CD4-positive, alpha-beta T cell treated with Interleukin-10 for 1 hour (primary cell): ENCODE data around the gene MMP15.
"Not testable (repeated sequence)": the region's sequence is repeated elsewhere in the genome, so short reads cannot be mapped to it uniquely, and the experiment has no call there.

ENCODE experiments used
- DNase-seq: peaks from one replicate; pipeline ENCODE4 v3.0.0-alpha.2; 2020

MMP15 gene

GRCh38 chr16:58087209-58087913, 61.8 kb downstream of the MMP15 start:
- DNase-seq = no peak

GRCh38 chr16:58088091-58088490, 62.5 kb downstream of the MMP15 start:
- DNase-seq = no peak

DNA sequence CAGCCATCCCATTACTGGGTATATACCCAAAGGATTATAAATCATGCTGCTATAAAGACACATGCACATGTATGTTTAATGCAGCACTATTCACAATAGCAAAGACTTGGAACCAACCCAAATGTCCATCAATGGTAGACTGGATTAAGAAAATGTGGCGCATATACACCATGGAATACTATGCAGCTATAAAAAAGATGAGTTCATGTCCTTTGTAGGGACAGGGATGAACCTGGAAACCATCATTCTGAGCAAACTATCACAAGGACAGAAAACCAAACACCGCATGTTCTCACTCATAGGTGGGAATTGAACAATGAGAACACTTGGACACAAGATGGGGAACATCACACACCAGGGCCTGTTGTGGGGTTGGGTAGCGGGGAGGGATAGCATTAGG, 64.8 kb downstream of the MMP15 start:
- DNase-seq = not testable (repeated sequence)

- no peak for DNase-seq
These were observed 68.5 kb downstream of the MMP15 start for GRCh38 chr16:58094026-58094425.

DNA sequence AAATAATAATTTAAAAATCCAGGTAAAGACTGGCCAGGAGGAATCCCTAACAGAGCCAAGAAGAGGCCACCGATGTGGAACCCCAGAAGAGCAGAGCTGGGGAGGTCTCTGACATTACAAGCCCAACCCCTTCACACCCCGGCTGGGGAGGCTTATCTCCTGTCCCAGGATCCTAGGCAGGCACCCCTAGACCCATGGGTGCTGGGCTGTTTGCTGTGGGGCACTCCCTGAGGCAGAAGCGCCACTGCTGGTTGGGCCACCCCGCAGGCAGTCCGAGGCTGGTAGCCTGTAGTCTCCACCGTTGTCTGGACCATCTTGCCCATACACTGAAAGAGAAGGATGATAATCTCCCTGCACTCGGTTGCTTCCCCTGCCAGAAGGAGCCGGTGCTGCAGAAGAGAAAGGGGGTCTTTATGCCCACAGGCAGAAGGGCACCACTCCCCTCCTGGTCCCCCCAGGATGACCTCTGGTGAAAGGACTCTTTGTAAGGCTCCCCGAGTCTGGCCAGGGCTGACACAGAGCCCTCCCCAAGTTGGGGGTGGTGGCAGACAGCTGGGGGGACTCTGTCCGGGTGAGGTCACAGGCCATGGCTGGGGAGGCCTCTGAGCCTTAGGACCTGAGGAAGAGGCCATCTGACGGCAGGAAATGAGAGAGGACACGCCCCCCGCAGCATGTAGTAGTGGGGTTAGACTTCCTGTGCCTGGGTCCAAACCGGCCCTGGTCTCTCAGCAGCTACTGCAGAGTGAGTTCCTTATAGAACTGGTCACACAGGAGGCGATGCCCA, 69.4 kb downstream of the MMP15 start:
- DNase-seq = no peak

- not testable (repeated sequence) for DNase-seq
These were observed 70.0 kb downstream of the MMP15 start for GRCh38 chr16:58095575-58095960.

- no peak for DNase-seq
These were observed 70.7 kb downstream of the MMP15 start for GRCh38 chr16:58096249-58096648.
